Tibial artery (tissue), 4 donors: ENCODE results near the gene GPR32.

Experiments
- DNase-seq, 2 donors: peaks; one replicate each; pipeline ENCODE4 v3.0.0-alpha.2; 2019
- H3K27ac ChIP-seq, 2 donors: fragments of 200-600 bp; sonication (generic) in 1 of 2; 1 replicate in 1 of 2; 2 replicates in 1 of 2; pipeline ENCODE4 v1.5.1; 2018 to 2019; ENCODE audit warnings: mild to moderate bottlenecking in 1 of 2
- H3K27me3 ChIP-seq, 2 donors: fragments of 200-600 bp; sonication (generic) in 1 of 2; one replicate each; pipeline versions ENCODE4 v1.5.1 to v1.6.0; 2016 to 2019
- H3K36me3 ChIP-seq, 3 donors: fragments of 200-600 bp; sonication (generic) in 2 of 3; one replicate each; pipeline ENCODE4 v1.5.1; 2016 to 2019; ENCODE audit warnings: mild to moderate bottlenecking in 2 of 3
- H3K4me1 ChIP-seq, 4 donors: fragments of 200-600 bp; sonication (generic) in 2 of 4; 1 replicate in 3 of 4; 2 replicates in 1 of 4; pipeline ENCODE4 v1.5.1; 2016 to 2019
- H3K4me3 ChIP-seq, 2 donors: fragments of 200-600 bp; sonication (generic) in 1 of 2; 1 replicate in 1 of 2; 2 replicates in 1 of 2; pipeline ENCODE4 v1.5.1; 2018 to 2019; ENCODE audit warnings: mild to moderate bottlenecking in 2 of 2
- H3K9me3 ChIP-seq, 3 donors: fragments of 200-600 bp; sonication (generic) in 1 of 3; one replicate each; pipeline ENCODE4 v1.5.1; 2016 to 2019
- intact Hi-C: fragments of 100-400 bp; cut with DNase I; formaldehyde crosslinking; loops from one replicate; pipeline ENCODE4 v1.15.0; 2023; ENCODE audit warnings: low total_unique reads
- TF ChIP-seq, protein P1 (sequence below), 2 experiments: fragments of 200-600 bp in 1 of 2; fragments of 450-650 bp in 1 of 2; IDR thresholded peaks; one replicate each; pipeline ENCODE4 v1.5.1; 2017 to 2019; ENCODE audit warnings: antibody characterized with exemption in 2 of 2, mild to moderate bottlenecking in 1 of 2, moderate library complexity in 1 of 2

Gene GPR32

GRCh38 chr19:50729894-50730293 lies 40.4 kb upstream of the GPR32 start:
- H3K36me3 ChIP-seq: no peaks in the 10 kb centered on the region
- no peaks in the 10 kb centered on the region for H3K9me3 ChIP-seq
- peaks cover 0 to 16% (median 6%) of the 10 kb centered on the region in 4 donors for H3K4me1 ChIP-seq
- DNase-seq: no peak
- no peak overlapping the region for H3K4me3 ChIP-seq
- TF ChIP-seq, protein P1, sequence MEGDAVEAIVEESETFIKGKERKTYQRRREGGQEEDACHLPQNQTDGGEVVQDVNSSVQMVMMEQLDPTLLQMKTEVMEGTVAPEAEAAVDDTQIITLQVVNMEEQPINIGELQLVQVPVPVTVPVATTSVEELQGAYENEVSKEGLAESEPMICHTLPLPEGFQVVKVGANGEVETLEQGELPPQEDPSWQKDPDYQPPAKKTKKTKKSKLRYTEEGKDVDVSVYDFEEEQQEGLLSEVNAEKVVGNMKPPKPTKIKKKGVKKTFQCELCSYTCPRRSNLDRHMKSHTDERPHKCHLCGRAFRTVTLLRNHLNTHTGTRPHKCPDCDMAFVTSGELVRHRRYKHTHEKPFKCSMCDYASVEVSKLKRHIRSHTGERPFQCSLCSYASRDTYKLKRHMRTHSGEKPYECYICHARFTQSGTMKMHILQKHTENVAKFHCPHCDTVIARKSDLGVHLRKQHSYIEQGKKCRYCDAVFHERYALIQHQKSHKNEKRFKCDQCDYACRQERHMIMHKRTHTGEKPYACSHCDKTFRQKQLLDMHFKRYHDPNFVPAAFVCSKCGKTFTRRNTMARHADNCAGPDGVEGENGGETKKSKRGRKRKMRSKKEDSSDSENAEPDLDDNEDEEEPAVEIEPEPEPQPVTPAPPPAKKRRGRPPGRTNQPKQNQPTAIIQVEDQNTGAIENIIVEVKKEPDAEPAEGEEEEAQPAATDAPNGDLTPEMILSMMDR (IDR thresholded peaks at IDR 0.05): no peak
- H3K27ac ChIP-seq: no peak overlapping the region
- intact Hi-C loops: no loop called here
- H3K27me3 ChIP-seq: peaks cover 0 to 44% of the 10 kb centered on the region in 2 donors

- Histone ChIP-seq H3K36me3 (no peaks in the 10 kb centered on the region), H3K4me3 (no peak overlapping the region), H3K9me3 (no peaks in the 10 kb centered on the region), H3K4me1 (no peaks in the 10 kb centered on the region), H3K27me3 (peaks cover 0 to 32% of the 10 kb centered on the region in 2 donors), H3K27ac (no peak overlapping the region)
- TF ChIP-seq, protein P1 (IDR thresholded peaks at IDR 0.05): no peak
- intact Hi-C loops: no loop called here
- DNase-seq: no peak
These were observed 34.4 kb upstream of the GPR32 start for GRCh38 chr19:50735869-50736268.

GRCh38 chr19:50736338-50736737 lies 33.9 kb upstream of the GPR32 start:
- no peak overlapping the region for H3K27ac ChIP-seq
- TF ChIP-seq, protein P1 (IDR thresholded peaks at IDR 0.05): no peak
- no peaks in the 10 kb centered on the region for H3K4me1 ChIP-seq
- DNase-seq: no peak
- no peak overlapping the region for H3K4me3 ChIP-seq
- peaks cover 0 to 34% of the 10 kb centered on the region in 2 donors for H3K27me3 ChIP-seq
- intact Hi-C loops: no loop called here
- H3K9me3 ChIP-seq: no peaks in the 10 kb centered on the region
- no peaks in the 10 kb centered on the region for H3K36me3 ChIP-seq

DNA sequence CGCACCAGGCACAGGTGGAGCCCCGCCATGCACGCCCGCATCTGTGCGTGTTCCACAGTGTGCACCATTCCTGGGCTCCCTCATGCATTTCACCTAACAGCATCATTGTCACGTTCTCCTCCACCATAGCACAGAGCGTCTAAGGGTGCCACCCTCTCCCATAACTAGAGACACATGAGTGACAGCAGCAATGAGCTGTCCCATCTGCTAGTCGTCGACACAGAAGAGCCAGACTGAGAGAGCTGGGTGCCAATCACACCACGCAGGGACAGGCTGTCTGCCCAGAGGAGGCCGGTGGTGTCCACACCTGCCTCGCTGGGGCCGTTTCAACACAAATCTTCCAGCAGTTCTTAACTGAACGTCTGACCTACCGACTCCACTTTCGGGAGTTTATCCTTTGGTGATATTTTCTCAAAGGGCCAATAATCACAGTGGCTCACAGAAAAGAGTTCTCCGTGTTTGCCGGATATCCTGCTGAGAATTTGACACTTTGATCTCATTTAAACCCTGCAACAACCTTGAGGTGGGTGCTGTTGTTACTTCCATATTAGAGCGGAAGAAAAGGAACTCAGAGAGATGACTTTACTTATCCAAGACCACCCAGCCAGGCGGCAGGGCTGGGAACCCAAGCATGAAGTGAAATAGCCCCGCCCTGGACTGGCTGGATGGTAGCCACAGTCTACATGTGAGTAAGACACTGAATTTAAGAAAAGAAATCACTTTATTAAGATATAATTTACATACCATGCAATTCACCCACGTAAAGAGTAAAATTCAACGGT lies 30.9 kb upstream of the GPR32 start:
- H3K4me3 ChIP-seq: no peak overlapping the region
- H3K27me3 ChIP-seq: peaks cover 0 to 42% of the 10 kb centered on the region in 2 donors

DNA sequence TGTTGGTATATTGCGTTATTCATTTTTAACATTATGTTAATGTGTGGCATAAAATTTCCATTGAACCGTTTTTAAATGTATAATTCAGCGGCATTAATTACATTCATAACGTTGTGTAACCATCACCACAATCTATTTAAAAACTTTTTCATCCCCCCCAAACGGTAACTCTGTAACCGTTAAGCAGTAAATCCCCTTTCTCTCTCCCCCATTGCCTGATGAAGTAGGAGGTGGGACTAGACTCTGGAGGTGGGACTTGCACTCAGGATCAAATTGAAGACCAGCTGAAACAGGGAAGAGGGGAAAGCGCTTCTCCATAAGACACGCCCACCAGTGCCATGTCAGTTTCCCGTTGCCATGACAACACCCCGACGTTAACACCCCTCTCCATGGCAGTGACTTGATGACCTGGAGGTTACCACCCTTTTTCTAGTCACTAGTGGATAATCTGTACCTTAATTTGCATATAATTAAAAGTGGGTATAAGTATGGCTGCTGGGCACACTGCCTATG lies 30.3 kb upstream of the GPR32 start:
- Histone ChIP-seq H3K27me3 (peaks cover 0 to 39% of the 10 kb centered on the region in 2 donors), H3K36me3 (no peaks in the 10 kb centered on the region), H3K4me3 (no peak overlapping the region), H3K9me3 (no peaks in the 10 kb centered on the region), H3K4me1 (no peaks in the 10 kb centered on the region), H3K27ac (no peak overlapping the region)
- TF ChIP-seq, protein P1 (IDR thresholded peaks at IDR 0.05): no peak
- no peak for DNase-seq
- intact Hi-C loops: no loop called here

More for the DNA sequence above, 30.9 kb upstream of the GPR32 start:
- Histone ChIP-seq H3K9me3 (no peaks in the 10 kb centered on the region), H3K27ac (no peak overlapping the region), H3K4me1 (no peaks in the 10 kb centered on the region), H3K36me3 (no peaks in the 10 kb centered on the region)
- intact Hi-C loops: no loop called here
- no peak for DNase-seq
- TF ChIP-seq, protein P1 (IDR thresholded peaks at IDR 0.05): no peak
